ENCODE measurements around the gene PTPRJ.

DNA sequence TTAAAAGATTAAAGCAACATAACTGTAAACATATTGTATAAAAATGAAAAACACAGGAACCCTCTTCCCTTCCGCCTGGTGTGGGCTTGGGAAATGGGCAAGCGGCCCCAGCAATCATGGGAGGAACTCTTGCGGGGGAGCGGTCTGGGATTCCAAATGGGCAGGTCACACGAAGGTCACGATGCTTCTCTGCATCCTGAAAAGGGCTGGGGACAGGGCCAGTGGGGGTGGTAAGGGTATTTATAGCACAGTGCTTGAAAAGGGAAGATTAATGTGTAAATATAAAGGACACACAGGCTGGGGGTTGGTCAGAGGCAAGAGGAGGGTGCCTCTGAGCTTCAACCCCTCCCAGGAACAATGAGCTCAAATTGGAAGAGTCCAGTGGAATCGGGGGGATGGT, 189.4 kb downstream of the PTPRJ start:
- TF ChIP-seq, protein P1, sequence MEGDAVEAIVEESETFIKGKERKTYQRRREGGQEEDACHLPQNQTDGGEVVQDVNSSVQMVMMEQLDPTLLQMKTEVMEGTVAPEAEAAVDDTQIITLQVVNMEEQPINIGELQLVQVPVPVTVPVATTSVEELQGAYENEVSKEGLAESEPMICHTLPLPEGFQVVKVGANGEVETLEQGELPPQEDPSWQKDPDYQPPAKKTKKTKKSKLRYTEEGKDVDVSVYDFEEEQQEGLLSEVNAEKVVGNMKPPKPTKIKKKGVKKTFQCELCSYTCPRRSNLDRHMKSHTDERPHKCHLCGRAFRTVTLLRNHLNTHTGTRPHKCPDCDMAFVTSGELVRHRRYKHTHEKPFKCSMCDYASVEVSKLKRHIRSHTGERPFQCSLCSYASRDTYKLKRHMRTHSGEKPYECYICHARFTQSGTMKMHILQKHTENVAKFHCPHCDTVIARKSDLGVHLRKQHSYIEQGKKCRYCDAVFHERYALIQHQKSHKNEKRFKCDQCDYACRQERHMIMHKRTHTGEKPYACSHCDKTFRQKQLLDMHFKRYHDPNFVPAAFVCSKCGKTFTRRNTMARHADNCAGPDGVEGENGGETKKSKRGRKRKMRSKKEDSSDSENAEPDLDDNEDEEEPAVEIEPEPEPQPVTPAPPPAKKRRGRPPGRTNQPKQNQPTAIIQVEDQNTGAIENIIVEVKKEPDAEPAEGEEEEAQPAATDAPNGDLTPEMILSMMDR (conservative IDR thresholded peaks at IDR 0.05), result no peak
- no peak for TF ChIP-seq EZH2 (IDR thresholded peaks at IDR 0.05; ENCODE audit: low read depth)

Measured in PC-9 (cell line).